Gastroesophageal sphincter (tissue), 3 donors: ENCODE results near the gene SECISBP2.

Source experiments
- EP300 ChIP-seq: sonication (generic); formaldehyde crosslinking; IDR thresholded peaks from one replicate; pipeline ENCODE4 v1.6.1; 2017; ENCODE audit warnings: antibody characterized with exemption, mild to moderate bottlenecking
- POLR2A ChIP-seq, 2 donors: fragments of 450-650 bp; IDR thresholded peaks; one replicate each; pipeline ENCODE4 v1.6.1; 2017; ENCODE audit warnings: antibody characterized with exemption in 2 of 2, mild to moderate bottlenecking in 2 of 2, moderate library complexity in 1 of 2
- POLR2AphosphoS5 ChIP-seq: sonication (generic); formaldehyde crosslinking; IDR thresholded peaks from one replicate; pipeline ENCODE4 v1.6.1; 2017; ENCODE audit warnings: antibody characterized with exemption
- TF ChIP-seq, protein P1 (sequence below), 4 experiments: fragments of 200-600 bp in 2 of 4; fragments of 450-650 bp in 2 of 4; sonication (generic) in 1 of 4; IDR thresholded peaks; one replicate each; pipeline ENCODE4 v1.5.1; 2017 to 2019; ENCODE audit warnings: antibody characterized with exemption in 4 of 4, mild to moderate bottlenecking in 2 of 4, moderate library complexity in 2 of 4

DNA sequence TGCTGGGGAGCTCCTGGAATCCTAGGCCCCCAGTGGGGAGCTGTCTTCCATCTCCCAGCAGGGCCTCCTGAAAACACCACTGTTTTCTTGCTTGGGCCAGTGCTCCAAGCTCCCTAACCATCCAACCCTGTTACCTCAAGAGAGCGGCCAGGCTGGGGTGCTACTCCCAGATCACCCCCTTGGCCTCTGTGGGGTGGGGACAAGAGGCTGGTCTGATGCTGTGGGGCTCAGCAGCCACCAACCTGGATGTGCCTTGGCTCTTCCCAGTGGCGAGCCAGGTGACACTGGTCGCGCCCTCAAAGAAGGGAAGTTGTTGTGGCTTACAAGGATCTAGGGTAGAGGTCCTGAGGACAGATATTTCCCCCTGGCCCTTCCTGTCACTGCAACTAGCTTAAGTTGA is 49.0 kb downstream of the SECISBP2 start:
- TF ChIP-seq, protein P1, sequence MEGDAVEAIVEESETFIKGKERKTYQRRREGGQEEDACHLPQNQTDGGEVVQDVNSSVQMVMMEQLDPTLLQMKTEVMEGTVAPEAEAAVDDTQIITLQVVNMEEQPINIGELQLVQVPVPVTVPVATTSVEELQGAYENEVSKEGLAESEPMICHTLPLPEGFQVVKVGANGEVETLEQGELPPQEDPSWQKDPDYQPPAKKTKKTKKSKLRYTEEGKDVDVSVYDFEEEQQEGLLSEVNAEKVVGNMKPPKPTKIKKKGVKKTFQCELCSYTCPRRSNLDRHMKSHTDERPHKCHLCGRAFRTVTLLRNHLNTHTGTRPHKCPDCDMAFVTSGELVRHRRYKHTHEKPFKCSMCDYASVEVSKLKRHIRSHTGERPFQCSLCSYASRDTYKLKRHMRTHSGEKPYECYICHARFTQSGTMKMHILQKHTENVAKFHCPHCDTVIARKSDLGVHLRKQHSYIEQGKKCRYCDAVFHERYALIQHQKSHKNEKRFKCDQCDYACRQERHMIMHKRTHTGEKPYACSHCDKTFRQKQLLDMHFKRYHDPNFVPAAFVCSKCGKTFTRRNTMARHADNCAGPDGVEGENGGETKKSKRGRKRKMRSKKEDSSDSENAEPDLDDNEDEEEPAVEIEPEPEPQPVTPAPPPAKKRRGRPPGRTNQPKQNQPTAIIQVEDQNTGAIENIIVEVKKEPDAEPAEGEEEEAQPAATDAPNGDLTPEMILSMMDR (IDR thresholded peaks at IDR 0.05), result no peak
- TF ChIP-seq POLR2A (IDR thresholded peaks at IDR 0.05), result no peak
- TF ChIP-seq POLR2AphosphoS5, result no peak
- no peak for TF ChIP-seq EP300
